HG03066 (cell line): ENCODE results near the gene TMPRSS3.

Source experiments
- ATAC-seq: cut with Tn5 transposase; IDR thresholded peaks from one replicate; pipeline ENCODE4 v1.9.1; 2021; ENCODE audit warnings: low read depth; ENCODE audit not compliant: unreplicated experiment

Gene TMPRSS3

DNA sequence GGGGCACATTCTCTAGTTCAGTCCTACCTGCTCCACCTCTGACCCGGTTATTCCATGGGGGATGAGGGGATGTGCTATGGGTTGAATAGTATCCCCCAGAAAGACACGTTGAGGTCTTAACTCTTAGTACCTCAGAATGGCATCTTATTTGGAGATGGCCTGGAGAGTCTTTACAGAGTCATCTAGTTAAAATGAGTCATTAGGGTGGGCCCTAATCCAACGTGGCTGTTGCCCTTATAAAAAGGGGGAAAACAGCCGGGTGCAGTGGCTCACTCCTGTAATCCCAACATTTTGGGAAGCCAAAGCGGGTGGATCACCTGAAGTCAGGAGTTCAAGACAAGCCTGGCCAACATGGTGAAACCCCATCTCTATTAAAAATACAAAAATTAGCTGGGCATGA, 5.7 kb downstream of the TMPRSS3 start:
- ATAC-seq, result no peak

DNA sequence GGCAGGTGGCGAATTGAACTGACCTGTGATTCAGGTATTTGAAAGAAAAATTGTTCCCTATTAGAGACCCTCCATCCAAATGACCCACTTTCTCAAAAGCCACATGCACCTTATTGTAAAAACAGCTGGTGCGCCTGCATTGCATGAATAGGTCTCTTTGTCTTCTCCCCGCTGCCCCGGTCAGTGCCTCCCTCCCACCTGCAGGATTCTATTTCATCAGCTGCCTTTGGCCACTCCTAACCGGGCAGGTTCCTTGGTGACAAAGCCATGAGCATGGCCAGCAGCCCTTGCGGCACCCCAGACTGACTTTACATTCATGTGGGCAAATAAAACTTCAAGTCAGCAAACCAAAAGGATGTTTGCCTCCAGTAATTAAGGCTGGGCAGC, 6.4 kb downstream of the TMPRSS3 start:
- ATAC-seq, result no peak

DNA sequence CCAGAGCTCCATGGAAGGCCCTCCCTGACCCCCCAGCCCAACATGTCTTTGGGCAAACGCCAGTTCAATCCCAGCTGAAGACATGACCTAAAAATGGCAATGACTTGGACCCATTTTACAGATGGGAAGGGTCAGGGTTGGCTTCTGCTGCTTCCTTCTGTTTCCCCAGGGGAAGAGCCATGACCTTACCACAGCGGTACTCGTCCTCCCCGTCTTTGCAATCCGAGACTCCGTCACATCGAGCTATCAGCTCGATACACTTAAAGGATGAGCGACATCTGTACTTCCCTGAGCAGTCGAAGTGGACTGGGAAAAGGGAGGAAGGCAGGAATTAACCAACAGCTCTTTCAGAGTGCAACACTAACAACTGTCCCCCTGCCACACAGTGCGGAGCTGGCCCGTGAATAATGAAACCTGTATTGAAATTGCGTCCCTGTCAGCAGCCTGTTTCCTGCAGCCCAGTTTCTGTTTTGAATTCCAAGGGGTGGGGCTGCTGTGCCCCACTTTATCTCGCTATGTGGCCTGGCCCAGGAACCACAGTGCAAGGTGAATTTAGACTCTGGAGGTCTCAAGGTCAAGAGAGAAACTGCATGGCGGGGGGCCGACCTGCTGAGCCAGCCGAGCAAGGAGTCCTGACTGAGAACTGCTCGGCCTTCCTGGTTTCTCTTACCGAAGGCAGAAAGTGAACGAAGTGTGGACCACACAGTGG, 7.0 kb downstream of the TMPRSS3 start:
- ATAC-seq, result no peak

DNA sequence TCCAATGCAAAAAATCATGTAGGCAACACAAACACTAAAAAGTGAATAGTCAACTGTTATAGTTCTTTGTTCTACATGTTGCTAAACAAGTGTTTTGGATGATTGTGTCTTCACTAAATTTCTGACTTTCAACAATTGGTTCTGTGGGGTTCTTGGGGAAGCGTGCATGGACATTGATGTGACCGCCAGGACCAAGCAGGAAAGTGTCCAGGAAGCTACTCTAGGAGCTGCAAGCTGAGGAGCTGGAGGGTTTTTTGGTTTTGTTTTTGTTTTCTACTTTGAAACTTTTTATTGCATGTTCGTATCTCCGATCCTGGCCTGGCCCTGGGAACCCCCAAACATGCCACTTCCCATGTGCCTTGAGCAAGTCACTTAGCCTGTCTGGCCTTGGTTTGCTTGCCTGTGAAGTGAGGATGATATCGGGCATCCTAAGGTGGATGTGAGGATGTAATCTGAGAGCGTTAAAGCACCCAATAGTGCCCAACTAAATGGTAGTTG, 8.0 kb downstream of the TMPRSS3 start:
- ATAC-seq, result no peak

GRCh38 chr21:42387164-42387563, 8.7 kb downstream of the TMPRSS3 start:
- ATAC-seq, result no peak

DNA sequence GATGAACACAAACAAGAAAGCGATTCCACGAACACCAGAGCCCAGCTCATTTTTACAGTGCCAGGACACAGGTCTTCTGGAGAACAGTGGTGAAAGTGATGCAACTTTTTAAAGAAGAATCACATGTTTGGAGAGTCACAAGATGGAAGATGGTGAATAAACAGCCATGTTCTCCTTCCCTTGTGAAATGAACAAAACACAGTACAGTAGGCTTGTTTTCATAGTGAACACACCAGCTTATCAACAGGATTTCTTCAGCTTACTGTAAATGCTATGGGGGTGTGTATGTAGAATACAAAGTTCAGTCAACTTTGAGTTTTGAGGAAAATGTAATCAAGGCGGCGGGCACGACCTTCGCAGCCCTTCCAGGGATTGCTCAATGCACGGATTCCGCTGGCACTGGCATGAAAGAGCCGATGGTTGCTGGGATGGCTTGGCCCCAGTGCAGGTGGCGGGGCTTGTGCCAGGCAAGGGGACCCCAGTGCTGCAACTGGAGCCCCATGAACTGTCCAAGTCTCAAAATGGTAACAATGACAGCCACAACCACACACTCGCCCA, 9.7 kb downstream of the TMPRSS3 start:
- no peak for ATAC-seq

GRCh38 chr21:42385619-42386018, 10.2 kb downstream of the TMPRSS3 start:
- ATAC-seq, result no peak

- ATAC-seq, result no peak
These were observed 10.9 kb downstream of the TMPRSS3 start for GRCh38 chr21:42384989-42385388.

- ATAC-seq, result no peak
These were observed 11.5 kb downstream of the TMPRSS3 start for GRCh38 chr21:42384156-42384945.

GRCh38 chr21:42383331-42383730, 12.5 kb downstream of the TMPRSS3 start:
- ATAC-seq, result no peak

DNA sequence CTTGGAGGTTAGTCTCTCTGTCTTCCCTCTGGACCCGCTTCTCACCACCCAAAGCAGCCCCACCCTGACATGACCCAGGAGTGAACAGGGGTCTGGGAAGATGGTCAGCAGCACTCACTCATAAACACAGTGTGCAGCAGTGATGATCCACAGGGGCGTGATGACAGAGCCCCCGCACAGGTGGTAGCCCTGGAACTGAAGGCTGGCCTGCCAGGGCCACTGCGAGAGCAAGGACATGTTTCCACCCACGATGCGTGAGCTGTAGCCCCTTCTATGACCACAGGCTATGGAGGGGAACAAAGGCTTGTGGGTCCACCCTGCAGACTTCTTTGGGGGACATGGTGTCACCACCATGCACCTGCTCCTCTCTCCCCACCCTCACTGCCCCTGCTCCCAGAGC, 12.9 kb downstream of the TMPRSS3 start:
- no peak for ATAC-seq

- ATAC-seq, result no peak
These were observed 14.4 kb downstream of the TMPRSS3 start for GRCh38 chr21:42381347-42381984.

DNA sequence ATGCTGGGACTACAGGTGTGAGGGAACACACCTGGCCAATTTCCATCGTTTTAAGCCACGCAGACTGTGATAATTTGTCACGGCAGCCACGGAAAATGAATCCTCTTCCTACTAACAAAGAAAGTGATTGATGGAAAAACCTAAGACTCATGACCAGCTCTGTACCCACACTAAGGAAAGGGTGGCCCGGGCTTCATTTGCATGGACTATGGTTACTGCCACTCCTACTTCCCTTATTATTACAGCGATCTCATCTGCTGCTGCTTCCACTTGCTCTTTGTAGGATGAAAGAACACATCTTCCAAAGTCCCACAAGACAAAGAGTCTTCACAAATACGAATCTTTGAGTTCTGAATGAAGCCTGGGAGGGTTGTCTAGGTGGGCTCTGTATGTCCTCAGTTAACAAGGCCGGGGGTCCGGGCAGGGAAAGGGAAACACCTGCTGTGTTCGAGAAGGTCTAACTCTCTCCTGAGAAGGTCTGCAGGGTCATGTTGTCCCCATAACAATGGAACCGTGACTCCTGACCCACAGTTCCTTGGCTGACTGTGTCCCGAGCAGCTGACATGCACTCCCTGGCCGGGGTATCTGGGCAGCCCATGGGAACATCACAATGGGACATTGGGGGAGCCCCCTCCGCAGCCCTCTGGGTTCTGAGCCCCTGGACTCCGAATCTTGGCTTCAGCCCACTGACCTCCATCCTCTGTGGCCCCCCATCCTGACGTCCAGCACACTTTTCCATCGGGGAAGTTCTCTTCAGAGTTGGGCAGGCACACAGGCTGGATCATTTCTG, 16.2 kb downstream of the TMPRSS3 start:
- no peak for ATAC-seq

- no peak for ATAC-seq
These were observed 17.4 kb downstream of the TMPRSS3 start for GRCh38 chr21:42378418-42378817.

GRCh38 chr21:42377951-42378340, 17.9 kb downstream of the TMPRSS3 start:
- ATAC-seq, result no peak

DNA sequence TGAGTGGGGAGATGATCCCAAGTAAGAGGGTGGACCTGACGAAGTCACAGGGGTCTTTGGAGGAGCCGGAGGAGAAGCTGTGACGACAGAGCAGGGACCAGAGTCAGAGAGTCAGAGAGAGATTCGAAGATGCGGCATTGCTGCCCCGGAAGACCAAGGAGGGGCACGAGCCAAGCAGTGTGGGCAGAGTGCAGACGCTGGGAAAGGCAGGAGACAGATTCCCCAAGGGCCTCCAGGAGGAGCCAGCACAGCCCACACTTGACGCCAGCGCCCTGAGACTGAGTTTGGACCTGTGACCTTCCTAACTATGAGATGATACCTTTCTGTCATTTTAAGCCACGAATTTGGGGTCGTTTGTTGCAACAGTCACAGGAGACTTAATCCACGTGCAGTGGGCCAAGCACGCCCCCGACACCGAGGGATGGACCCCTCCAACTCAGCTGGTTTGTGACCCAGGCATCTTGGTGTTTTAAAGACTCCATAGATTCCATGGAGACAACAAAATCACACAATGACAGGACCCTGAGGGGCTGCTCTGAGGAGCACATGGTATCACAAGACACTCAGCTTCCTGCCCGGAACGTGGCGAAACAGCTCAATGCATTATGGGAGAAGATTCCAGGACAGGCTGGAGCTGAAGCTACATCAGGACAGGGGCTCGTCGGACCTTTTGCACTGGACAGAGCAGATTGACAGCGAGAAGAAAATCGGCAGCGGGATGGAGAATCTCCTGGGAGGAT, 18.5 kb downstream of the TMPRSS3 start:
- ATAC-seq, result no peak

DNA sequence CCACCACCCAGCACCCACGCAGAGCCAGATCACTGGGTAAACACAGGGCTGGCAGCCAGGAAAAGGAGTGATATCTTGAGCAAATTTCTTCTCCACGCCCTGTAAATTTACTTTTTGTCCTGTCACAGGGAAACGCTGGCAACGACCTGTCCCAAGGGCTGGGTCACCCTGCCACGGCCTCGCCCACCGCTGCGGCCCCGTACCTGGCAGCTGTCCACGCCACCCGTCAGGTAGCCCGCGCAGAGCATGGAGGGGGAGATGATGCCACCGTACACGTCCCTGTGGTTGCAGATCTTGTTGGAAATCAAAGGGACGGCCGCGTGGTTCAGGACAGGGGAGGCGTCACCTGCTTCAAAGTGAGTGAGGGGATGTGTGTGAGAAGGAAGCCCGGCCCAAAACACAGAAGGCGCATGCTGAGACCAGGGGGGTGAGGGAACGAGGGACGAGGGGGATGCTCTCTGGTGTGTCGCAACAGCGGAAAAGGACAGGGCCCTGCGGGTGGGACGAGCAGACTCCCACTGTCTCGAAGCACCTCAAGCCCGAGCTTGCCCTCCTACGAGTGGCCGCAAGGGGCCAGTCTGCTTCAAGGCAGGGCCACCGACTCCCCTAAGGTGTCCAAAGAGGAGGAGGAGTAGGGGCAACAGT, 19.4 kb downstream of the TMPRSS3 start:
- ATAC-seq, result no peak

- ATAC-seq, result no peak
These were observed 19.9 kb downstream of the TMPRSS3 start for GRCh38 chr21:42375966-42376337.

- ATAC-seq, result no peak
These were observed 20.3 kb downstream of the TMPRSS3 start for GRCh38 chr21:42375506-42375905.
